ENCODE results near the gene GFI1B.
"Not testable (repeated sequence)": the region's sequence is repeated elsewhere in the genome, so short reads cannot be mapped to it uniquely, and the experiment has no call there.

GFI1B gene

DNA sequence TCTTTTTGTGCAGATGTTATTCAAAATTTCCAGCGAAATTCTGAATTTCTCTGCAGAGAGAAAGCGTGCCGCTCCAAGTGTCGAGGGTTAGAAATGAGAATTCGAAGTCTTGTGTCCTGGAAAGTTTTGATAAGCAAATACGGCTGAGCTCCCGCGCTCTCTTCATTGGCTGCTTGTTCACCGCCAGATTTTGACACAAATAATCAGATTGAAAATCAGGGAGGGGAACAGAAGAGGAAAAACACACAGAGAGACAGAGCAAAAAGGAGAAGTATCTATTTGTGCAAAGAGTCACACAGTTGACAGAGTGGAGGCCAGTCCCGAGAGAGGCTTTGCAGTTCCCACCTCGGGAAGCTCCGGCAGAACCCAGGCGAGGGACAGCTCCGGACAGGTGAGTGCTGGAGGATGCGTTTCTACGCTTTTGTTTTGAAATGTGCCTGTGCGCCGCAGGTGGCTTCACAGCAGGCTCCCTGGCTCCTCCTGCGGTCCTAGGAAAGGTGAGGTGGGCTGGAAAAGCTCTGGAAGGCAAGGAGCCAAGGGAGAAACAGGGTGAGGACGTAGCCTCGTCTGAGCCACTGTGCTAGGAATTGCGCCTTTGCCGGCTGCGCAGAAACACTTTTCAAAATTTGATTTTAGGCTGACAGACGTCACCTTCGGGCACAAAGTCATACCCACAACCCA lies at the start of gene GFI1B:
TSS of gene GFI1B (plus strand) at position 244 of the 681 bp plus-strand sequence. CDS start 7,985 bp downstream, outside the sequence.
- no peak for DNase-seq

GRCh38 chr9:132931178-132931735 lies 47.2 kb upstream of the GFI1B start:
- no peak for DNase-seq

- DNase-seq: no peak
These were observed 43.5 kb upstream of the GFI1B start for GRCh38 chr9:132935026-132935425.

DNA sequence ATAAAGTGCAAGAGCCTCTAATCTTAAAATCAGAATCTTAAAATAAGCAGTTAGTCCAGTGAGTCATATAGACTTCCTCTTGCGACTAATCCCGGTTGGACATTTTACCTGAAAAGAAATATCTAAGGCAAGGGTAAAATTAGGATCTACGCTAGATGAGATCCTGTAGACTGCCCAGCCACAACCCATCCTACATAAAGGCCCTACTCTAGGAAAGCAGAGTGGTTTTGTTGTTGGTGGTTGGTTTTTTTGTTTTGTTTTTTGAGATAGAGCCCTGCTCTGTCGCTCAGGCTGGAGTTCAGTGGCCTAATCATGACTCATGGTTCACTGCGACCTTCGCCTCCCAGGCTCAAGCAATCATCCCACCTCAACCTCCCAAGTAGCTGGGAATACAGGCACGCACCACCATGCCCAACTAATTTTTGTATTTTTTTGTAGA lies 41.0 kb upstream of the GFI1B start:
- no peak for DNase-seq

DNA sequence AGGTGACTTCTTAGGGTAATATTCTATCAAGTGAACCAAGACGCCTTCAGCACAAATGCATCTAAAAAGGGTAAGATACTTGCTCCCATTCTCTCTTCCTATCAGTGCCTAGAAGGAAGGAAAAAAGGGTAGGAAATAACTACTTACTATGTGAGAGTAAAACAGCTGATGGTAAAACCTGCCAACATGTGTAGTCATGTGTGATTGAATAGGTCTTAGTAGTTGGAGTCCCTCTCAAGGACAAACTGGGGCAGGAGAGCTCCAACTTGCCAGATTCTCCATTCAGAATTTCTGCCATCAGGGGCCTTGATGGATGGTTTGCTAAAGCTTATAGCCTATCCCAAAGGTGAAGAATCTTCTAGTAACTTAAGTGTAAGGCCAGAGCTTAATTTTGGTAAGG lies 39.3 kb upstream of the GFI1B start:
- DNase-seq: no peak

DNA sequence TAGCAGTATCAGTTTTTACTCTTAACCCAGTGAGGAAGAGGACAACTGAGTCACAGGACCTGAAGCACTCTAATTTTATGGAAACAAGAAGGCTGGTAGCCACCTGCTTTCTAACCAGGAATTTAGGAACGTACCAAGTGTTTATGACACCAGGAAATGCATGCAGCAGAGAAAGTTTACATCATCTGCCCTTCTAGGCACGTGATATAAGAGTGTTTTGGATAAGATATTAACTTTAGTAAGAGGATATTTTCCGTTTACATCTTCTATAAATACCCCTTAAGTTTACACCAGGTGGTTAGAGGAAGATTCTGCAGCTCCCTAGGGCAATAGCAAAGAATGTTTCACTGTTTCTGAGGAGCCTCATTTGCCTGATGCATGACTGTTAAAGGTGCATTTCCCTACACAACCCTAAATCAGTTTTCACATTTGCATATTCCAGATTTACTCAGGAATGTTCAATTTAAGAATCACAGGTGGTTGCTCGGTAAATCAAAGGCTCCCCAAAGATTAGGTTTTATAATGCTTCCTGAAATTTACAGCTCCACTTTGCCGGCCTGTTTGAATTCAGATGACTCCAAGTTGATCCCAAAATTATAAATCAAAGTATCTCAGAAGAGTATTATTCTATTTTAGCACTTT lies 35.8 kb upstream of the GFI1B start:
- no peak for DNase-seq

- no peak for DNase-seq
These were observed 34.7 kb upstream of the GFI1B start for GRCh38 chr9:132943651-132944293.

DNA sequence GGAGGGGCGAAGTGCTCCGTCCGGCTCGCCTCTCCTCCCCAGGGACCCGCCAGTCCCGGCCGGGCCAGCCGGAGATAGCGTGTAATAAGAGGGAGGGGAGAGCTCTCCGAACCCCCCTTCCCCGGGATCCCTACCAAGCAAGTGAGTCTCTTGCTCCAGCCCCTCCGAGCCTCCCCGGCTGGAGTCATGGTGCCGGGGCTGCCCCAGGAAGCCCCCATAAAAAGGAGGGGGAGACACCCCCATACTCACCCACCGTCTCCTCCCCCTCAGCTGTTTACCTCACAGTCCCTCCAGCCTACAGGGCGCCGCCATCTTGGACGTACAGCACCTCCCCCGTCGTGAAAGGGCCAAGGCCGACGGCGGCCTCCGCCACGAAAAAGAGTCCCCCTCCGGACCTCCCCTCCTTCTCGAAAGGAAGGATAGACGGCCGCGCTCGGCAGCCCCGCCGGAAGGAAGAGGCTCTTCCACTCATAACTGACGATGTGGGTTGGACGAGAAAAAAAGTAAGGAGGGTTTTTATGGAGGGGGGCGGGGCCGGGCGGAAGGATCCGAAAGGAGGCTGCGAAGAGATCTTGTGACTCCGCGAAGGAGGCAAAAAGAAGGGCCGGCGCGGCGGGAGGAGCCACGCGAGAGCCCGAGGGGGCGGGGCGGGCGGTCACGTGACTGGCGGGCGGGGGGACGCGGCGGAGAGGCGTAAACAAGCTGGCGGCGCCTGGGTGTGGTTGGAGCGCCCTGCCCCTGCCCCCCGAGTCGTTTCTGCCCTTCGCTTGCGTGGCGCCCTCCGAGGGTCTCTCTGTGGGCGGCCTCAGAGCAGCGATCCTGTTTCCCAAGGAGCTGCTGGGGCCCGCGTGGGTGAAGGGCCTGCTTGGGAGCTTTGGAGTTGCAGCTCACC lies 34.0 kb upstream of the GFI1B start, which contains the start of gene TSC1:
TSS of gene TSC1 (minus strand) at position 323 of the 892 bp plus-strand sequence. CDS start 15,744 bp downstream, outside the sequence.
- DNase-seq: peak; percentile 81

DNA sequence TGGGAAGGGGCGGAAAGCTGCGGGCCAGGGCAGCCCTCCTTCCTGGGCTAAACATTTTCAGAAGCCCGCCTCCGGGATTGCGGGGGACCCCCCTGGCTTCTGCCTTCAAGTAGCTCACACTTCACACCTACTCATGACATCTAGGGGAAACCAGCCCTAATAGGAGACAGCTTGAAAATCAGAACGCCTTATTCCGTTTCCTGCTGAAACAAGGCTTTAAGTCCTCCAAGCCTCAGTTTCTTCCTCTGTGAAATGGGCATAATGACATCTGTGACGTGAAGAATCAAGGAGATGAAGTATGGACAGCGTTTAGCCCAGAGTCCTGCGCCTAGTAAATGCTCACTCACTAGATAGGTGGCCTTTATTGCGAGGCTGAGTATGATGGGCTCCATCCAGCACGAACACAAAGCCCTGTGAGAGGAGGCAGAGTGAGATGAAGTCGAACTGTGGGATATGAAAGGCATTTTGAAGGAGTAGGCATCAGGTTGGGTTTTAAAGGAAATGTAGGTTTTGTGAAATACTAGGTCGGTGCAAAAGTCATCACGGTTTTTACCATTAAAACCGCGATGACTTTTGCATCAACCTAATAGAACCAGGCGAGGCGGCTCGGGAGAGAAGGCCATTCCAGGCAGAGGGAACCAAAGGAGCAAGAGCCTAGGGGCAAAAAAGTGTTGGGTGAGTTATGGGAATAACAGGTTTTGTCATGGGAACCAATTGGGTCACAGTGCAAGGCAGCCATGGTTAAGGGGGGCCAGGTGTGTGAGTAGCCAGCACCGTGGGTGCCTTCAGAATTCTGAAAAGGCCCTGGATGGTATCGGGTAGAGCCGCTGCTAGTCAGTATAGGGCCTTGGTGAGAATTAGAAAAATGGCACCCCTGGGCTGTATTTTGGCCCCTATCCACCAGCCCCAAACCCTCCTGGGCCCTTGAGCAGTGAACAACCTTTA lies 33.0 kb upstream of the GFI1B start:
- DNase-seq: no peak

GRCh38 chr9:132946211-132946610 lies 32.3 kb upstream of the GFI1B start:
- no peak for DNase-seq

GRCh38 chr9:132946631-132947295 lies 31.7 kb upstream of the GFI1B start:
- no peak for DNase-seq

DNA sequence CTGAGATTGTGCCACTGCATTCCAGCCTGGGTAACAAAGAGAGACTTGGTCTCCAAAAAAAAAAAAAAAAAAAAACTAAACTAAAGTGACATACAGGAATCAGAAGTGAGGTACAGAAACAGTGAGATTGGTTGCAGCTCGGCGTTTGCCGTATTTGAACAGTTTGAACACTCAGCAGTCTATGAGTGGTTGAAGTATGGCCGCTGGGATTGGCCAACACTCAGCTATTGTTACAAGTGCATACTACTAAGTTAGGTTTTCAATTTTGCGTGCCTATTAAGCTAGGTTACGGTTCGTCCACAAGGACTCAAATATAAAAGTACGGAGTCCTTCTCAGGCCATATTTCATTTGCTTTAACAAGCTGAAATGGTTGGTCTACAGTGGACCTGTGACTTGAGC lies 30.7 kb upstream of the GFI1B start:
- DNase-seq: peak; percentile 1

- no peak for DNase-seq
These were observed 29.9 kb upstream of the GFI1B start for GRCh38 chr9:132948482-132949050.

- no peak for DNase-seq
These were observed 28.8 kb upstream of the GFI1B start for GRCh38 chr9:132949709-132950108.

DNA sequence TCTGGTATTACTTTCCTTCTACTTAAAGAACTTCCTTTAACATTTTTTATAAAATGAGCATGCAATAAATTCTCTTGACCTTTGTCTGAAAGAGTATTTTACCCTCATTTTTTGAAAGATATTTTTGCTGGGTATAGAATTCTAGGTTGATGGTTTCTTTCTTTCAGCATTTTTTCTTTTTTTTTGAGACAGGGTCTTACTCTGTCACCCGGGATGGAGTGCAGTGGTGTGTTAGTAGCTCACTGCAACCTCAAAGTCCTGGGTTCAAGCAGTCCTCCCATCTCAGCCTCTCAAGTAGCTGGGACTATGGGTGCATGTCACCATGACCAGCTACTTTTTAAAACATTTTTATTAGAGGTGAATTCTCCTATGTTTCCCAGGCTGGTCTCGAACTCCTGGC lies 23.4 kb upstream of the GFI1B start:
- no peak for DNase-seq

DNA sequence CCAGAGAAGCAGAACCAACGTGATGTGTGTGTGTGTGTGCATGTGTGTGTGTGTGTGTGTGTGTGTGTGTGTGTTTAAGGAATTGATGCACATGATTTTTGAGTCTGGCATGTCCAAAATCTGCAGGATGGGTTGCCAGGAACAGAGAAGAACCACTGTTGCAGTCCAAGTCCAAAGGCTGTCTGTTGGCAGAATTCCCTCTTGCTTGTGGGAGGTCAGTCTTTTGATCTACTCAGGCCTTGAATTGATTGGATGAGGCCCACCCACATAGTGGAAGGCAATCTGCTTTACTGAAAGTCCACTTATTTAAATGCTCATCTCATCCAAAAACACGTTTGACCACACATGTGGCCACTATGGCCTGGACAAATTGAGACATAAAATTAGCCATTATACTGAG lies 22.7 kb upstream of the GFI1B start:
- no peak for DNase-seq

DNA sequence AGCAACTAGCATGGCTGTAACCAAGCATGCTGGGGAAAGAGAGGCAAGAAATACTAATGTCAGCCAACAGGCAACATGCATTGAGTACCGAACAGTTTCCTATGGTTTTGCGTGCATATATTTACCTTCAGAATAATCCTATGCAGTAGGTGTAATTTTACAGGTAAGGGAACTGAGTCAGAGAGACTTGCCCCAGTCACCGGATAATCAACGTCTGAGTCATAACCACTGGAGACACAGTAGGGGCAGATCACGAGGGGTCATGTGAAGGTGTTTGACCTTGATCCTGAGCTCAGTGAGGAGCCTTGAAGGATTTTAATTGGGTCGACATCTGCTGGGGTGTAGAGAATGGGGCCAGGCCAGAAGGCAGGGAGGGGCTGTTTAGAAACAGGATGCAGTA lies 20.7 kb upstream of the GFI1B start:
- DNase-seq: no peak

DNA sequence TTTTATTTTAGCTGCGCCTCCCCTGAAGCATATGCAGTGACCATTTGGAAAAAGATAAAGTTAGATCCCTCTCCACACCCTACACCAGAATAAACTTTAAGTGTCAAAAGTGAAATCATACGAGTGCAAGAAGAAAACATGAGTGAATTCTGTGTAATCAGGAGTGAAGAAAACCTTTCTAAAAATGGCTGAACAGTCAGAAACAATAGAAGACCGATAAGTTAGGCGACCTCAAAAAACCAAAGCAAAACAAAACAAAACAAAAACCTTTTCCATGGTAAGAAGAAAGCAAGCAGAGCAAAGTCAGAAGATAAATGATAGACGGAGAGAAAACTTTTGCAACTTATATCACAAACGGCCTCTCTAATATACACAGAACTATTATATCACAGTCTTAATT lies 17.5 kb upstream of the GFI1B start:
- no peak for DNase-seq

DNA sequence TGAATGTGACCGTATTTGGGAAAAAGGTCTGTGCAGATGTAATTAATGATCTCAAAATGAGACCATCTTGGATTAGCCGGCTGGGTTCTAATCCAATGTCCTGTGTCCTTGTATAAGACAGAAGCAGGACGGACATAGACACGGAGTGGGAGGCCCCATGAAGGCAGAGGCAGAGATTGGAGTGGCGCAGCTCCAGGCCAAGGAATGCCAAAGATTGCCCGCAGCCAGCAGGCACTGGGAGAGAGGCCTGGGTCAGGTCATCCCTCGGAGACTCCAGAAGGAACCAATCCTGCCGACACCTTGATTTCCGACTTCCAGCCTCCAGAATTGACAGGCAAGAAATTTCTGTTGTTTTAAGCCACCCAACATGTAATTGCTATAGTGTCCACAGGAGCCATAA lies 13.0 kb upstream of the GFI1B start:
- DNase-seq: no peak

DNA sequence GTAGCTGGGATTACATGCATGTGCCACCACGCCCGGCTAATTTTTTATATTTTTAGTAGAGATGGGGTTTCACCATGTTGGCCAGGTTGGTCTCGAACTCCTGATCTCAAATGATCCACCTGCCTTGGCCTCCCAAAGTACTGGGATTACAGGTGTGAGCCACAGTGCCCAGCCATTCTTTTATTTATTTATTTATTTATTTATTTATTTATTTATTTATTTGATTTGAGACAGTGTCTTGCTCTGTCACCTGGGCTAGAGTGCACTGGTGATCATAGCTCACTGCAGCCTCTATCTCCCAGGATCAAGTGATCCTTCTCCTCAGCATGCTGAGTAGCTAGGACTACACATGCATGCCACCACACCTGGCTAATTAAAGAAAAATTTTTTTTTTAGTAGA lies 10.6 kb upstream of the GFI1B start:
- DNase-seq: not testable (repeated sequence)

GRCh38 chr9:132969783-132970182 lies 8.7 kb upstream of the GFI1B start:
- no peak for DNase-seq

Measured in DMS153 (cell line).